HCT116 (cell line): ENCODE data around the gene ALK. TPM values are rescaled to one million over a fixed set of nuclear protein-coding genes. Genes with fewer than 3 reads are reported as not detected.

Experiments used
- ATAC-seq: fragments of 200-7000 bp; cut with Tn5 transposase; 2 replicates; pipeline ENCODE4 v1.9.1; 2020; ENCODE audit warnings: mild to moderate bottlenecking, moderate library complexity
- BruUV-seq: library from RNA; stranded (reverse); fragments of 400-500 nt; replicated peaks from 2 replicates; lab custom pipeline; 2021; lab: Mats Ljungman, UMichigan
- CTCF ChIA-PET: fragments of 300-600 bp; sonication (Branson Sonifier 250); formaldehyde crosslinking; loops from one replicate; lab custom pipeline; 2021; ENCODE audit warnings: antibody characterized with exemption; lab: Charles Lee
- POLR2A ChIA-PET: fragments of 300-600, 350-600 bp; sonication (Branson Sonifier 250); formaldehyde crosslinking; loops from one replicate; lab custom pipeline; 2021; ENCODE audit warnings: antibody characterized with exemption; lab: Charles Lee
- RAD21 ChIA-PET, 2 experiments: fragments of 300-600 bp; sonication (Branson Sonifier 250); formaldehyde crosslinking; loops; one replicate each; lab custom pipeline; 2023; ENCODE audit warnings: low total read pairs in 2 of 2; ENCODE audit not compliant: uncharacterized antibody in 2 of 2, unreplicated experiment in 2 of 2, low non-redundant PET in 1 of 2; lab: Charles Lee
- DNase-seq: peaks from one replicate; pipeline ENCODE4 v3.0.0-alpha.2; 2010; ENCODE audit warnings: low read depth, low spot score
- H2AFZ ChIP-seq: fragments of 200-600 bp; shearing (Covaris generic), sonication (generic); 2 replicates; pipeline ENCODE4 v1.6.1; 2017; ENCODE audit warnings: low read depth, mixed run types, mixed read lengths, antibody characterized with exemption, low read length; ENCODE audit not compliant: poor library complexity, severe bottlenecking
- H3K27ac ChIP-seq: 2 replicates; pipeline ENCODE4 v1.5.1; 2012; ENCODE audit warnings: low read depth, low read length
- H3K27me3 ChIP-seq: fragments of 200-600 bp; sonication (generic); 2 replicates; pipeline ENCODE4 v1.6.1; 2016; ENCODE audit warnings: mixed run types, low read length, mixed read lengths; ENCODE audit not compliant: insufficient read depth
- H3K36me3 ChIP-seq, 2 experiments: fragments of 200-500 bp in 1 of 2; fragments of 200-600 bp in 1 of 2; sonication (Bioruptor generic) in 1 of 2; sonication (generic) in 1 of 2; 2 replicates each; pipeline versions ENCODE4 v1.5.1 to v1.6.1; 2014 to 2016; ENCODE audit warnings: low read length in 2 of 2, inconsistent platforms in 1 of 2, mixed read lengths in 1 of 2, mixed run types in 1 of 2; ENCODE audit not compliant: insufficient read depth in 2 of 2, control insufficient read depth in 1 of 2
- H3K4me1 ChIP-seq, 2 experiments: fragments of 200-600 bp in 1 of 2; sonication (generic) in 1 of 2; 2 replicates each; pipeline versions ENCODE4 v1.5.1 to v1.6.1; 2012 to 2017; ENCODE audit warnings: low read length in 2 of 2, inconsistent platforms in 1 of 2, mild to moderate bottlenecking in 1 of 2, mixed read lengths in 1 of 2, mixed run types in 1 of 2, moderate library complexity in 1 of 2; ENCODE audit not compliant: insufficient read depth in 2 of 2, control insufficient read depth in 1 of 2
- H3K4me2 ChIP-seq: fragments of 200-600 bp; sonication (generic); 2 replicates; pipeline ENCODE4 v1.6.1; 2017; ENCODE audit warnings: mixed run types, low read length, mixed read lengths
- H3K4me3 ChIP-seq, 2 experiments: fragments of 200-600 bp in 1 of 2; sonication (generic) in 1 of 2; replicated peaks in 1 of 2; 2 replicates each; pipeline ENCODE4 v1.5.1; 2011 to 2016; ENCODE audit warnings: low read length in 2 of 2, control low read depth in 1 of 2, low read depth in 1 of 2, mild to moderate bottlenecking in 1 of 2, mixed read lengths in 1 of 2, mixed run types in 1 of 2
- H3K79me2 ChIP-seq: fragments of 200-600 bp; sonication (generic); 2 replicates; pipeline ENCODE4 v1.6.1; 2017; ENCODE audit warnings: mild to moderate bottlenecking, mixed run types, low read length, moderate library complexity, mixed read lengths; ENCODE audit not compliant: insufficient read depth
- H3K9ac ChIP-seq: fragments of 200-600 bp; sonication (generic); 2 replicates; pipeline ENCODE4 v1.6.1; 2016; ENCODE audit warnings: low read length, mixed read lengths
- H3K9me2 ChIP-seq: fragments of 200-600 bp; sonication (generic), shearing (Covaris generic); 2 replicates; pipeline ENCODE4 v1.6.1; 2017; ENCODE audit warnings: mixed run types, mild to moderate bottlenecking, moderate library complexity; ENCODE audit not compliant: insufficient read depth
- H3K9me3 ChIP-seq, 2 experiments: fragments of 200-500 bp in 1 of 2; fragments of 200-600 bp in 1 of 2; sonication (Bioruptor generic) in 1 of 2; sonication (generic) in 1 of 2; 2 replicates each; pipeline ENCODE4 v1.6.1; 2014 to 2017; ENCODE audit warnings: low read length in 2 of 2, mixed read lengths in 2 of 2, inconsistent platforms in 1 of 2, low read depth in 1 of 2, mild to moderate bottlenecking in 1 of 2, mixed run types in 1 of 2, moderate library complexity in 1 of 2; ENCODE audit not compliant: control insufficient read depth in 1 of 2, insufficient read depth in 1 of 2
- H4K20me1 ChIP-seq: fragments of 200-600 bp; sonication (generic), shearing (Covaris generic); 2 replicates; pipeline ENCODE4 v1.6.1; 2017; ENCODE audit warnings: mixed run types, mild to moderate bottlenecking, moderate library complexity; ENCODE audit not compliant: insufficient read depth
- CBX3 ChIP-seq: IDR thresholded peaks from 2 replicates; pipeline ENCODE4 v1.6.1; 2012; ENCODE audit warnings: low read depth
- EGR1 ChIP-seq: IDR thresholded peaks from 2 replicates; pipeline ENCODE4 v1.6.1; 2012; ENCODE audit warnings: low read depth
- FOSL1 ChIP-seq: IDR thresholded peaks from 2 replicates; pipeline ENCODE4 v1.6.1; 2012; ENCODE audit warnings: low read depth
- JUND ChIP-seq: IDR thresholded peaks from 2 replicates; pipeline ENCODE4 v1.6.1; 2012
- RAD21 ChIP-seq: IDR thresholded peaks from 2 replicates; pipeline ENCODE4 v1.6.1; 2012; ENCODE audit warnings: low read depth, mild to moderate bottlenecking
- SP1 ChIP-seq: IDR thresholded peaks from 2 replicates; pipeline ENCODE4 v1.6.1; 2012; ENCODE audit warnings: low read depth
- TCF7L2 ChIP-seq: IDR thresholded peaks from 2 replicates; pipeline ENCODE4 v1.7.0; 2011; ENCODE audit warnings: borderline replicate concordance, inconsistent platforms; ENCODE audit not compliant: insufficient read depth, insufficient read length; ENCODE audit errors: extremely low read depth
- intact Hi-C: fragments of 100-400 bp; cut with micrococcal nuclease; formaldehyde crosslinking; loops from 2 replicates; pipeline ENCODE4 v1.10.0; 2022
- total RNA-seq: library from RNA; stranded (reverse); gene quantifications from one replicate; pipeline ENCODE4 v1.2.1, GENCODE V29; 2021; ENCODE audit not compliant: unreplicated experiment
- TF ChIP-seq, protein P1 (sequence below), 3 experiments: fragments of 200-600 bp in 1 of 3; sonication (generic) in 1 of 3; IDR thresholded peaks in 2 of 3; conservative IDR thresholded peaks in 1 of 3; 2 replicates each; pipeline ENCODE4 v1.5.1; 2012 to 2017; ENCODE audit warnings: low read depth in 2 of 3, low read length in 2 of 3, antibody characterized with exemption in 1 of 3, borderline replicate concordance in 1 of 3, control low read depth in 1 of 3, mild to moderate bottlenecking in 1 of 3, mixed read lengths in 1 of 3, mixed run types in 1 of 3, moderate library complexity in 1 of 3; ENCODE audit not compliant: insufficient read depth in 1 of 3
- TF ChIP-seq, protein P2 (sequence below): IDR thresholded peaks from 2 replicates; pipeline ENCODE4 v1.6.1; 2012
- TF ChIP-seq, protein P3 (sequence below): IDR thresholded peaks from 2 replicates; pipeline ENCODE4 v1.6.1; 2012

The ALK gene
- total RNA-seq, 1 experiment from 2014 or later: not detected

DNA sequence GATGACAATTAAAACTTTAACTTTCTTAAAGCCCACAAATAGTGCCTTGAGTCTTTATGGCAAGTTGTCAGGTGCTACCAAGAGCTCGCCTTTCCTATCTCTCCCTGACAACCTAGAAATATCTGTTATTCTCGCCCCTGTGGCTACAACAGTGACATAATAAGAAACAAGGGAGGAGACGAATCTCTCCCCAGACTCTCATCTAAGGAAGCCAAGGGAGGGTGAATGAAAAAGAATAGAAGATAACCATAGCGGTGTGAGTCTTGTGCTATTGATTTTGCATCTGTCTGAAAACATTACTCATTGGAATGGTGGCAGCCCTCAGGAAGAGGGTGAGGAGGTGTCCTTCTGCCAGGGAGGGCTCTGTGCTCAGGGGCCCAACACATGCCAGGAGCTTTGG is 114.3 kb downstream of the ALK start (continued):
- TF ChIP-seq, protein P1, sequence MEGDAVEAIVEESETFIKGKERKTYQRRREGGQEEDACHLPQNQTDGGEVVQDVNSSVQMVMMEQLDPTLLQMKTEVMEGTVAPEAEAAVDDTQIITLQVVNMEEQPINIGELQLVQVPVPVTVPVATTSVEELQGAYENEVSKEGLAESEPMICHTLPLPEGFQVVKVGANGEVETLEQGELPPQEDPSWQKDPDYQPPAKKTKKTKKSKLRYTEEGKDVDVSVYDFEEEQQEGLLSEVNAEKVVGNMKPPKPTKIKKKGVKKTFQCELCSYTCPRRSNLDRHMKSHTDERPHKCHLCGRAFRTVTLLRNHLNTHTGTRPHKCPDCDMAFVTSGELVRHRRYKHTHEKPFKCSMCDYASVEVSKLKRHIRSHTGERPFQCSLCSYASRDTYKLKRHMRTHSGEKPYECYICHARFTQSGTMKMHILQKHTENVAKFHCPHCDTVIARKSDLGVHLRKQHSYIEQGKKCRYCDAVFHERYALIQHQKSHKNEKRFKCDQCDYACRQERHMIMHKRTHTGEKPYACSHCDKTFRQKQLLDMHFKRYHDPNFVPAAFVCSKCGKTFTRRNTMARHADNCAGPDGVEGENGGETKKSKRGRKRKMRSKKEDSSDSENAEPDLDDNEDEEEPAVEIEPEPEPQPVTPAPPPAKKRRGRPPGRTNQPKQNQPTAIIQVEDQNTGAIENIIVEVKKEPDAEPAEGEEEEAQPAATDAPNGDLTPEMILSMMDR (IDR thresholded peaks at IDR 0.05 in 2 of 3, conservative IDR thresholded peaks at IDR 0.05 in 1 of 3; ENCODE audit: borderline replicate concordance in 1 of 3, insufficient read depth in 1 of 3, low read depth in 2 of 3, low read length in 2 of 3): no peak

DNA sequence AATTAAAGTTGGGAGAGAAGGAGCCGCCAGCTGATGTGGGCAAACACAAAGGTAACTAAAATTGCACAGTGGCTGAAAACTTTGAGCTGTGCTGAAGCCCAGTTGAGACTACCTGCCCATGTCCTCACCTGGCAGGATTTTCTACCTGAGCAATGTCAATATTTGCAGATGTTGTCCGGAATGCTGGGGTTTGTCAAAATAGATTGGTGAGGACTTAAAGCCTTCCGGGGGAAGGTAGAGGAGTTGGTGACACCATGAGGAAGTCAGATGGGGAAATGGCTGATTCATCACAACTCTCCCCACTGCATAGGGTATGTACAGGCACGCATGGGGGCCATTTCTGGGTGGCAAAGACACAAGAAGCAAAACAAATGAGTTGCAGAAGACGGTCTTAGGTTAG is 114.9 kb downstream of the ALK start:
- no peak overlapping the region for H3K4me2 ChIP-seq

More for the DNA sequence above, 114.9 kb downstream of the ALK start:
- Histone ChIP-seq H3K9me3 (no peaks in the 10 kb centered on the region), H3K4me3 (no peak overlapping the region), H2AFZ (no peak overlapping the region), H3K36me3 (no peaks in the 10 kb centered on the region), H3K27ac (no peak overlapping the region), H3K9ac (no peak overlapping the region), H3K27me3 (peaks cover 49% of the 10 kb centered on the region; the same call in 1 of the 2 replicates), H3K4me1 (no peaks in the 10 kb centered on the region), H3K79me2 (no peaks in the 10 kb centered on the region), H4K20me1 (no peaks in the 10 kb centered on the region), H3K9me2 (no peaks in the 10 kb centered on the region)
- intact Hi-C loops: no loop called here
- ChIA-PET RAD21 (no interaction called here), CTCF (no interaction called here), POLR2A (no interaction called here)
- no TSS peak for BruUV-seq
- TF ChIP-seq TCF7L2: no peak
- TF ChIP-seq JUND: no peak
- TF ChIP-seq EGR1: no peak
- TF ChIP-seq SP1: no peak
- no peak for TF ChIP-seq CBX3
- no peak for TF ChIP-seq RAD21
- no peak for TF ChIP-seq FOSL1
- TF ChIP-seq, protein P2, sequence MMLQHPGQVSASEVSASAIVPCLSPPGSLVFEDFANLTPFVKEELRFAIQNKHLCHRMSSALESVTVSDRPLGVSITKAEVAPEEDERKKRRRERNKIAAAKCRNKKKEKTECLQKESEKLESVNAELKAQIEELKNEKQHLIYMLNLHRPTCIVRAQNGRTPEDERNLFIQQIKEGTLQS: no peak
- TF ChIP-seq, protein P3, sequence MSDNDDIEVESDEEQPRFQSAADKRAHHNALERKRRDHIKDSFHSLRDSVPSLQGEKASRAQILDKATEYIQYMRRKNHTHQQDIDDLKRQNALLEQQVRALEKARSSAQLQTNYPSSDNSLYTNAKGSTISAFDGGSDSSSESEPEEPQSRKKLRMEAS: no peak
- DNase-seq (no peak), ATAC-seq (no peak)
